ENCODE data around the gene ADAMTSL1.

GRCh38 chr9:18499980-18500379 is 26.0 kb downstream of the ADAMTSL1 start:
- no peak for TF ChIP-seq CTCF (conservative IDR thresholded peaks at IDR 0.05; ENCODE audit: low read length)
- no peak for TF ChIP-seq EZH2phosphoT487 (IDR thresholded peaks at IDR 0.05; ENCODE audit: borderline replicate concordance)
